Prostate gland (tissue), 2 donors: ENCODE results near the gene UST.

ENCODE experiments used
- POLR2A ChIP-seq: fragments of 450-650 bp; IDR thresholded peaks from one replicate; pipeline ENCODE4 v1.6.1; 2016; ENCODE audit warnings: antibody characterized with exemption, mild to moderate bottlenecking
- POLR2AphosphoS5 ChIP-seq: sonication (generic); formaldehyde crosslinking; IDR thresholded peaks from one replicate; pipeline ENCODE4 v1.6.1; 2017; ENCODE audit warnings: antibody characterized with exemption
- TF ChIP-seq, protein P1 (sequence below), 4 experiments: fragments of 200-600 bp in 2 of 4; fragments of 450-650 bp in 2 of 4; sonication (generic) in 2 of 4; IDR thresholded peaks; 1 replicate in 3 of 4; 2 replicates in 1 of 4; pipeline ENCODE4 v1.5.1; 2016 to 2019; ENCODE audit warnings: antibody characterized with exemption in 4 of 4, mild to moderate bottlenecking in 2 of 4, moderate library complexity in 2 of 4

GRCh38 chr6:148962854-148963515 lies 216.2 kb downstream of the UST start:
- TF ChIP-seq, protein P1, sequence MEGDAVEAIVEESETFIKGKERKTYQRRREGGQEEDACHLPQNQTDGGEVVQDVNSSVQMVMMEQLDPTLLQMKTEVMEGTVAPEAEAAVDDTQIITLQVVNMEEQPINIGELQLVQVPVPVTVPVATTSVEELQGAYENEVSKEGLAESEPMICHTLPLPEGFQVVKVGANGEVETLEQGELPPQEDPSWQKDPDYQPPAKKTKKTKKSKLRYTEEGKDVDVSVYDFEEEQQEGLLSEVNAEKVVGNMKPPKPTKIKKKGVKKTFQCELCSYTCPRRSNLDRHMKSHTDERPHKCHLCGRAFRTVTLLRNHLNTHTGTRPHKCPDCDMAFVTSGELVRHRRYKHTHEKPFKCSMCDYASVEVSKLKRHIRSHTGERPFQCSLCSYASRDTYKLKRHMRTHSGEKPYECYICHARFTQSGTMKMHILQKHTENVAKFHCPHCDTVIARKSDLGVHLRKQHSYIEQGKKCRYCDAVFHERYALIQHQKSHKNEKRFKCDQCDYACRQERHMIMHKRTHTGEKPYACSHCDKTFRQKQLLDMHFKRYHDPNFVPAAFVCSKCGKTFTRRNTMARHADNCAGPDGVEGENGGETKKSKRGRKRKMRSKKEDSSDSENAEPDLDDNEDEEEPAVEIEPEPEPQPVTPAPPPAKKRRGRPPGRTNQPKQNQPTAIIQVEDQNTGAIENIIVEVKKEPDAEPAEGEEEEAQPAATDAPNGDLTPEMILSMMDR (IDR thresholded peaks at IDR 0.05): no peak
- TF ChIP-seq POLR2A (no peak), POLR2AphosphoS5 (no peak)
